Right renal pelvis (tissue), 4 donors: ENCODE data around the gene TBCE. TPM values are rescaled to one million over a fixed set of nuclear protein-coding genes. Genes with fewer than 3 reads are reported as not detected.
"Not testable (repeated sequence)": the region's sequence is repeated elsewhere in the genome, so short reads cannot be mapped to it uniquely, and the experiment has no call there.

ENCODE experiments used
- DNase-seq, 4 donors: peaks; one replicate each; pipeline ENCODE4 v3.0.0-alpha.2; 2013; ENCODE audit warnings: low read depth in 4 of 4, low spot score in 3 of 4, missing footprints in 1 of 4
- polyA plus RNA-seq, 4 donors: library from polyadenylated mRNA; unstranded; fragments of 120-200 nt; gene quantifications; one replicate each; pipeline ENCODE4 v1.2.1, GENCODE V29; 2013; ENCODE audit not compliant: insufficient read length in 4 of 4

Gene TBCE
- polyA plus RNA-seq, 4 donors = 45.3 to 63.8 (median 59.1) TPM

GRCh38 chr1:235448616-235449015 lies 81.4 kb downstream of the TBCE start:
- no peak for DNase-seq

- no peak for DNase-seq
These were observed 83.2 kb downstream of the TBCE start for GRCh38 chr1:235450433-235450832.

- DNase-seq = no peak
These were observed 83.8 kb downstream of the TBCE start for GRCh38 chr1:235450886-235451483.

GRCh38 chr1:235454021-235454420 lies 86.8 kb downstream of the TBCE start:
- no peak for DNase-seq

- DNase-seq = no peak
These were observed 87.9 kb downstream of the TBCE start for GRCh38 chr1:235455097-235455496.

- no peak for DNase-seq
These were observed 88.6 kb downstream of the TBCE start for GRCh38 chr1:235455823-235456222.

GRCh38 chr1:235457856-235458255 lies 90.6 kb downstream of the TBCE start:
- not testable (repeated sequence) for DNase-seq

- DNase-seq = no peak
These were observed 93.5 kb downstream of the TBCE start for GRCh38 chr1:235460770-235461169.

GRCh38 chr1:235461954-235462353 lies 94.7 kb downstream of the TBCE start:
- no peak for DNase-seq

- not testable (repeated sequence) for DNase-seq
These were observed 95.6 kb downstream of the TBCE start for GRCh38 chr1:235462832-235463231.

GRCh38 chr1:235465066-235465465 lies 97.8 kb downstream of the TBCE start:
- no peak for DNase-seq

GRCh38 chr1:235468004-235468403 lies 100.8 kb downstream of the TBCE start:
- no peak for DNase-seq

- no peak for DNase-seq
These were observed 101.7 kb downstream of the TBCE start for GRCh38 chr1:235468970-235469369.

- not testable (repeated sequence) for DNase-seq
These were observed 102.7 kb downstream of the TBCE start for GRCh38 chr1:235469897-235470296.

GRCh38 chr1:235470741-235471439 lies 103.7 kb downstream of the TBCE start:
- no peak for DNase-seq

GRCh38 chr1:235473806-235474205 lies 106.6 kb downstream of the TBCE start:
- no peak for DNase-seq

- no peak for DNase-seq
These were observed 115.9 kb downstream of the TBCE start for GRCh38 chr1:235483090-235483489.

- no peak for DNase-seq
These were observed 118.3 kb downstream of the TBCE start for GRCh38 chr1:235485558-235485957.

GRCh38 chr1:235486321-235486720 lies 119.1 kb downstream of the TBCE start:
- no peak for DNase-seq

- no peak for DNase-seq
These were observed 124.4 kb downstream of the TBCE start for GRCh38 chr1:235491644-235492043.

- no peak for DNase-seq
These were observed 127.3 kb downstream of the TBCE start for GRCh38 chr1:235494531-235494930.

- DNase-seq = no peak
These were observed 127.8 kb downstream of the TBCE start for GRCh38 chr1:235495030-235495429.
